ENCODE data around the gene PCDHB13.
"Not testable (repeated sequence)": the region's sequence is repeated elsewhere in the genome, so short reads cannot be mapped to it uniquely, and the experiment has no call there.

PCDHB13 gene

DNA sequence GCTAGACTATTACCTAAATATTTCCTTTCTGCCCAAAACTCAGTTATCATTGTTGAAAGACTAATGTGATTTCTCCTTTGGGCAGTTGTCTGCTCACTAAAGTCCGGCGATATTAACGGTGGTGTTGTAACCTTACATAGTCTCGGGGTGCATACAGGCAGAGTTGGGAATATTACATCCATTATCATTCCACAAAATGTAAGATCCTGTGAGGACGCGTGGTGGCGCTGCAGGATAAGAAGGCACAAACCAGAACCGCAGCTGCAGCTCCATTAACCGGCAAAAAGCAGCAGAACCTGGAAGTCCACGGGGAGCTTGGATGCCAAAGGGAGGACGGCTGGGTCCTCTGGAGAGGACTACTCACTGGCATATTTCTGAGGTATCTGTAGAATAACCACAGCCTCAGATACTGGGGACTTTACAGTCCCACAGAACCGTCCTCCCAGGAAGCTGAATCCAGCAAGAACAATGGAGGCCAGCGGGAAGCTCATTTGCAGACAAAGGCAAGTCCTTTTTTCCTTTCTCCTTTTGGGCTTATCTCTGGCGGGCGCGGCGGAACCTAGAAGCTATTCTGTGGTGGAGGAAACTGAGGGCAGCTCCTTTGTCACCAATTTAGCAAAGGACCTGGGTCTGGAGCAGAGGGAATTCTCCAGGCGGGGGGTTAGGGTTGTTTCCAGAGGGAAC lies at the start of gene PCDHB13:
PCDHB13 (plus strand) TSS at position 264 of the 684 bp plus-strand sequence; CDS start at position 469, 205 bp downstream.
- not testable (repeated sequence) for DNase-seq (ENCODE audit: low read depth)

- DNase-seq (ENCODE audit: low read depth): no peak
Observed at GRCh38 chr5:141172381-141173204, 41.1 kb upstream of the PCDHB13 start, which contains the start of gene PCDHB7. Gene PCDHB7 (plus strand): TSS chr5:141172644. CDS start chr5:141172836, 192 bp downstream.

DNA sequence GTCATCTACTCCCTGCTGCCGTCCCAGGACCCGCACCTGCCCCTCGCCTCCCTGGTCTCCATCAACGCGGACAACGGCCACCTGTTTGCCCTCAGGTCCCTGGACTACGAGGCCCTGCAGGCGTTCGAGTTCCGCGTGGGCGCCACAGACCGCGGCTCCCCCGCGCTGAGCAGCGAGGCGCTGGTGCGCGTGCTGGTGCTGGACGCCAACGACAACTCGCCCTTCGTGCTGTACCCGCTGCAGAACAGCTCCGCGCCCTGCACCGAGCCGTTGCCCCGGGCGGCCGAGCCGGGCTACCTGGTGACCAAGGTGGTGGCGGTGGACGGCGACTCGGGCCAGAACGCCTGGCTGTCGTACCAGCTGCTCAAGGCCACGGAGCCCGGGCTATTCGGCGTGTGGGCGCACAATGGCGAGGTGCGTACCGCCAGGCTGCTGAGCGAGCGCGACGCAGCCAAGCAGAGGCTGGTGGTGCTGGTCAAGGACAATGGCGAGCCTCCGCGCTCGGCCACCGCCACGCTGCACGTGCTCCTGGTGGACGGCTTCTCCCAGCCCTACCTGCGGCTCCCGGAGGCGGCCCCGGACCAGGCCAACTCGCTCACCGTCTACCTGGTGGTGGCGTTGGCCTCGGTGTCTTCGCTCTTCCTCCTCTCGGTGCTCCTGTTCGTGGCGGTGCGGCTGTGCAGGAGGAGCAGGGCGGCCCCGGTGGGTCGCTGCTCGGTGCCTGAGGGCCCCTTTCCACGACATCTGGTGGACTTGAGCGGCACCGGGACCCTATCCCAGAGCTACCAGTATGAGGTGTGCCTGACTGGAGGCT lies 39.2 kb upstream of the PCDHB13 start:
- DNase-seq (ENCODE audit: low read depth): not testable (repeated sequence)

- DNase-seq (ENCODE audit: low read depth): no peak
Observed at GRCh38 chr5:141175933-141176332, 37.8 kb upstream of the PCDHB13 start.

- DNase-seq (ENCODE audit: low read depth): not testable (repeated sequence)
Observed at GRCh38 chr5:141177577-141178191, 36.0 kb upstream of the PCDHB13 start, which contains the start of gene PCDHB8. Gene PCDHB8 (plus strand): TSS chr5:141177790. CDS start chr5:141178035, 245 bp downstream.

DNA sequence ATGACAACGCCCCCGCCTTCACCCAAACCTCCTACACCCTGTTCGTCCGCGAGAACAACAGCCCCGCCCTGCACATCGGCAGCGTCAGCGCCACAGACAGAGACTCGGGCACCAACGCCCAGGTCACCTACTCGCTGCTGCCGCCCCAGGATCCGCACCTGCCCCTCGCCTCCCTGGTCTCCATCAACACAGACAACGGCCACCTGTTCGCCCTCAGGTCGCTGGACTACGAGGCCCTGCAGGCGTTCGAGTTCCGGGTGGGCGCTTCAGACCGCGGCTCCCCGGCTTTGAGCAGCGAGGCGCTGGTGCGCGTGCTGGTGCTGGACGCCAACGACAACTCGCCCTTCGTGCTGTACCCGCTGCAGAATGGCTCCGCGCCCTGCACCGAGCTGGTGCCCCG lies 34.3 kb upstream of the PCDHB13 start:
- not testable (repeated sequence) for DNase-seq (ENCODE audit: low read depth)

DNA sequence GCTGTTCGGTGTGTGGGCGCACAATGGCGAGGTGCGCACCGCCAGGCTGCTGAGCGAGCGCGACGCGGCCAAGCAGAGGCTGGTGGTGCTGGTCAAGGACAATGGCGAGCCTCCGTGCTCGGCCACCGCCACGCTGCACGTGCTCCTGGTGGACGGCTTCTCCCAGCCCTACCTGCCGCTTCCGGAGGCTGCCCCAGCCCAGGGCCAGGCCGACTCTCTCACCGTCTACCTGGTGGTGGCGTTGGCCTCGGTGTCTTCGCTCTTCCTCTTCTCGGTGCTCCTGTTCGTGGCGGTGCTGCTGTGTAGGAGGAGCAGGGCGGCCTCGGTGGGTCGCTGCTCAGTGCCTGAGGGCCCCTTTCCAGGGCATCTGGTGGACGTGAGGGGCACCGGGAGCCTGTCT lies 33.8 kb upstream of the PCDHB13 start:
- DNase-seq (ENCODE audit: low read depth): not testable (repeated sequence)

DNA sequence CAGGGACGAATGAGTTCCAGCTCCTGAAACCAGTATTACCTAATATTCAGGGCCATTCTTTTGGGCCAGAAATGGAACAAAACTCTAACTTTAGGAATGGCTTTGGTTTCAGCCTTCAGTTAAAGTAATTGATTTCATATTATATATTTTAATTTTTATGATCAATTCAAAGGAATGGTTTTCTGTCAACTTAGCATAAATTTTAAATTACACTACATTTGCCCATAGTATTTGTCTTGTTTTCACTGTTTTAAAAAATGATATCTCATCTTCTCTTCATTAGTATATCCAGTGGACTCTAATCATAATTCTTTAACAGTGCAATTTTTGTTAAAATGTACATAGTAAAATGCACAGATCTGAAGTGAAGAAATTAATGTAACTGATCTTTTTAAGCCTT lies 33.4 kb upstream of the PCDHB13 start:
- no peak for DNase-seq (ENCODE audit: low read depth)

- DNase-seq (ENCODE audit: low read depth): no peak
Observed at GRCh38 chr5:141182248-141182647, 31.5 kb upstream of the PCDHB13 start, which contains the start of gene PCDHB16. Gene PCDHB16 (plus strand): TSS chr5:141182387. CDS start chr5:141182560, 173 bp downstream.

- DNase-seq (ENCODE audit: low read depth): not testable (repeated sequence)
Observed at GRCh38 chr5:141184117-141184855, 29.4 kb upstream of the PCDHB13 start.

DNA sequence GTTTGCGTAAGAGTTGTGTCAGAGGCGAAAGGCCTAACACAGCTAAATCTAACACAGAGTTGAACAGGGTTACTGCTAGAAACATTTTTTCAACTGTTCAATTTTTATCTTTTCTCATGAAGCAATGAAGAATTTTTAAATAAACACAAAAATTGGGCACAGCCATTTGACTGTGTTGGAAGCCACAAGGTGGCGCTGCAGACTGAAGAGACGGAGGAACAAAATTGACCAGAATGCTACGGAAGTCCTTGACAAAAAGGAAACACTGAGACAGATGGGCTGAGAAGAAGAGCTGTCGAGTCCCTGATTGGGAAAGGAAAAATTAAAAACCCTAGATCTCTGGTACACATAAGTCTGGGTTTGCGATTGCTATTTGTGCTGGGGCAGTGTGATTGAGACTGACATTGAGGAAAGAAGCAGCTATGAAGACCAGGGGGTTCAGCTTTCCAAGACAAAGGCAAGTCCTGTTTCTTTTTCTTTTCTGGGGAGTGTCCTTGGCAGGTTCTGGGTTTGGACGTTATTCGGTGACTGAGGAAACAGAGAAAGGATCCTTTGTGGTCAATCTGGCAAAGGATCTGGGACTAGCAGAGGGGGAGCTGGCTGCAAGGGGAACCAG lies 26.7 kb upstream of the PCDHB13 start, which contains the start of gene PCDHB9:
PCDHB9 (plus strand) TSS at position 265 of the 616 bp plus-strand sequence; CDS start at position 423, 158 bp downstream.
- DNase-seq (ENCODE audit: low read depth): no peak

DNA sequence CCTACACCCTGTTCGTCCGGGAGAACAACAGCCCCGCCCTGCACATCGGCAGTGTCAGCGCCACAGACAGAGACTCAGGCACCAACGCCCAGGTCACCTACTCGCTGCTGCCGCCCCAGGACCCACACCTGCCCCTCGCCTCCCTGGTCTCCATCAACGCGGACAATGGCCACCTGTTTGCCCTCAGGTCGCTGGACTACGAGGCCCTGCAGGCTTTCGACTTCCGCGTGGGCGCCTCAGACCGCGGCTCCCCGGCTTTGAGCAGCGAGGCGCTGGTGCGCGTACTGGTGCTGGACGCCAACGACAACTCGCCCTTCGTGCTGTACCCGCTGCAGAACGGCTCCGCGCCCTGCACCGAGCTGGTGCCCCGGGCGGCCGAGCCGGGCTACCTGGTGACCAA lies 25.0 kb upstream of the PCDHB13 start:
- DNase-seq (ENCODE audit: low read depth): not testable (repeated sequence)

DNA sequence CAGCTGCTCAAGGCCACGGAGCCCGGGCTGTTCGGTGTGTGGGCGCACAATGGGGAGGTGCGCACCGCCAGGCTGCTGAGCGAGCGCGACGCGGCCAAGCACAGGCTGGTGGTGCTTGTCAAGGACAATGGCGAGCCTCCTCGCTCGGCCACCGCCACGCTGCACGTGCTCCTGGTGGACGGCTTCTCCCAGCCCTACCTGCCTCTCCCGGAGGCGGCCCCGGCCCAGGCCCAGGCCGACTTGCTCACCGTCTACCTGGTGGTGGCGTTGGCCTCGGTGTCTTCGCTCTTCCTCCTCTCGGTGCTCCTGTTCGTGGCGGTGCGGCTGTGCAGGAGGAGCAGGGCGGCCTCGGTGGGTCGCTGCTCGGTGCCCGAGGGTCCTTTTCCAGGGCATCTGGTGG lies 24.6 kb upstream of the PCDHB13 start:
- not testable (repeated sequence) for DNase-seq (ENCODE audit: low read depth)

DNA sequence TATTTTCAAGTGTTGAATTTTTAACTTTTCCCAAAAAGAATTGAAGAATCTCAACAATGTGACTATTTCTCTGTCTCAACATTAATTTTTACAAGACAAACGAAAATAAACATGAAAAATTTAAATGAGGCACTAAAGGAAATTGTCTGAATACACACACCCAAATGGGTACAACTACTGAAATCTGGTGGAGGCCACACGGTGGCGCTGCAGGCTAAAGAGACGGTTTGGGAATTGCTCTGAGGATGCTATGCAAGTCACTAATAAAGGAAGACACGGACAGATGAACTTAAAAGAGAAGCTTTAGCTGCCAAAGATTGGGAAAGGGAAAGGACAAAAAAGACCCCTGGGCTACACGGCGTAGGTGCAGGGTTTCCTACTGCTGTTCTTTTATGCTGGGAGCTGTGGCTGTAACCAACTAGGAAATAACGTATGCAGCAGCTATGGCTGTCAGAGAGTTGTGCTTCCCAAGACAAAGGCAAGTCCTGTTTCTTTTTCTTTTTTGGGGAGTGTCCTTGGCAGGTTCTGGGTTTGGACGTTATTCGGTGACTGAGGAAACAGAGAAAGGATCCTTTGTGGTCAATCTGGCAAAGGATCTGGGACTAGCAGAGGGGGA lies 21.5 kb upstream of the PCDHB13 start, which contains the start of gene PCDHB10:
PCDHB10 (plus strand) TSS at position 244 of the 616 bp plus-strand sequence; CDS start at position 444, 200 bp downstream.
- DNase-seq (ENCODE audit: low read depth): no peak

GRCh38 chr5:141194332-141194731 lies 19.4 kb upstream of the PCDHB13 start:
- DNase-seq (ENCODE audit: low read depth): not testable (repeated sequence)

DNA sequence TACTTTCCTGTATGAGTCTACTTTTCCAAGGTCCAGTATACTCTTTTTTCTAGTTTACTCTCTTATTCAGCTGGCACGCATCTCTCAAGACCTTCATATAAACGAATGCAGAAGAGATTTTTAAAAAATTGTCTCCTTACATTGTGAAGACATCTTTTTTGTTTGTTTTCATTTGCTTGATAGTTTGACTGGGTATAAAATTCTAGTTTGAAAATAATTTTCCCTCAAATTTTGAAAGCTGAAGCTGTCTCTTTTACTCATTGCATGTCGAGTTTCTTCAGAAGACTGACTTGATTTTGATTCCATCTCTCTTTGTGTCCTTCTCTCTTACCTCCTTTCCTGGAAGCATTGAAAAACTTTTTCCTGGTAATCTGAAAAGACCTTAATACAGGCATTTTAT lies 17.4 kb upstream of the PCDHB13 start:
- DNase-seq (ENCODE audit: low read depth): no peak

- no peak for DNase-seq (ENCODE audit: low read depth)
Observed at GRCh38 chr5:141199359-141200235, 14.1 kb upstream of the PCDHB13 start, which contains the start of gene PCDHB11. Gene PCDHB11 (plus strand): TSS chr5:141199627. CDS start chr5:141199775, 148 bp downstream.

GRCh38 chr5:141201126-141201525 lies 12.6 kb upstream of the PCDHB13 start:
- not testable (repeated sequence) for DNase-seq (ENCODE audit: low read depth)
